Effector CD4-positive, alpha-beta T cell (primary cell): Measurements from ENCODE around the gene SPRR1B.
"Not testable (repeated sequence)": the region's sequence is repeated elsewhere in the genome, so short reads cannot be mapped to it uniquely, and the experiment has no call there.

ENCODE experiments used
- DNase-seq: peaks from one replicate; pipeline ENCODE4 v3.0.0-alpha.2; 2020

Gene SPRR1B

GRCh38 chr1:153040950-153041631 lies 10.1 kb downstream of the SPRR1B start, which contains the start of gene SPRR2D:
SPRR2D (minus strand) TSS chr1:153041120; CDS start chr1:153040346, 774 bp downstream.
- DNase-seq, result no peak

DNA sequence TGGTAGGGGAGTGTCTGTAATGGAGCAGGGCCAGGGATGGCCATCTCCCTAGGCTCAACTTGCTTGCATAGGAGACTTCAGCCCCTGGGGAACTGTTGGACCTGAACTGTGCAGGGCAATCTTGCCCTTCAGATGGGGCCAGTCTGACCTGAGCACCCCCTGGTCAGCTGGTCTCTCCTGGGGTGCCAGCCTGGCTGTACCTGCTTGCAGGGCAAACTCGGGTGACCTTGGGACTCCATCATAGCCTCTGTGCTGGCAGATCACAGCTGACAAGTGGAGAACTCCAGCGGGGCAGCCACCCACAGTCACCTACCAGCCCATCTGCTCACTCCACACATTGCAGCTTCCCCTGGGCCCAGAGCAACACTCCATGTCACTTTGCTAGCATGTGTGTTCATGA lies 18.2 kb downstream of the SPRR1B start:
- no peak for DNase-seq

- not testable (repeated sequence) for DNase-seq
These were observed 25.1 kb downstream of the SPRR1B start for GRCh38 chr1:153056111-153056510.

GRCh38 chr1:153057375-153057774 lies 26.4 kb downstream of the SPRR1B start, which contains the start of gene SPRR2A:
SPRR2A (minus strand) TSS chr1:153057512; CDS start chr1:153056735, 777 bp downstream.
- no peak for DNase-seq

DNA sequence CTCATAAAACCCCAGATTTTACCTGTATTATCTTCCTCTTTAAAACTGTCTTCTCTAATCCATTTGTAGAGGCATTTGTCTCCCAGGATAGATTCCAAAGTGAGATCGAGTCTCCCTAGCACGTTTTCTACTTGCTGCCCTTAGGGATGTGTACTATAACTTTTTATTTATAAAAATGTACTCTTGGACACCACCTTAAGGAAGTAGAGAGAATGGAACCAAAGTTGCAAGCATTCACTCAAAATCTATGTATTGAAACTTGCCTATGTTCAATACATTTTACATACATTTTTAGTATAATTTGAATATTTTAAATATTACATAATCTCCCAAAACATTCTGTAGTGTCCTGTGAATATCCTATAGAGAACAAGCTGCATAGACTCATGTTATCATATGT lies 27.2 kb downstream of the SPRR1B start:
- no peak for DNase-seq

DNA sequence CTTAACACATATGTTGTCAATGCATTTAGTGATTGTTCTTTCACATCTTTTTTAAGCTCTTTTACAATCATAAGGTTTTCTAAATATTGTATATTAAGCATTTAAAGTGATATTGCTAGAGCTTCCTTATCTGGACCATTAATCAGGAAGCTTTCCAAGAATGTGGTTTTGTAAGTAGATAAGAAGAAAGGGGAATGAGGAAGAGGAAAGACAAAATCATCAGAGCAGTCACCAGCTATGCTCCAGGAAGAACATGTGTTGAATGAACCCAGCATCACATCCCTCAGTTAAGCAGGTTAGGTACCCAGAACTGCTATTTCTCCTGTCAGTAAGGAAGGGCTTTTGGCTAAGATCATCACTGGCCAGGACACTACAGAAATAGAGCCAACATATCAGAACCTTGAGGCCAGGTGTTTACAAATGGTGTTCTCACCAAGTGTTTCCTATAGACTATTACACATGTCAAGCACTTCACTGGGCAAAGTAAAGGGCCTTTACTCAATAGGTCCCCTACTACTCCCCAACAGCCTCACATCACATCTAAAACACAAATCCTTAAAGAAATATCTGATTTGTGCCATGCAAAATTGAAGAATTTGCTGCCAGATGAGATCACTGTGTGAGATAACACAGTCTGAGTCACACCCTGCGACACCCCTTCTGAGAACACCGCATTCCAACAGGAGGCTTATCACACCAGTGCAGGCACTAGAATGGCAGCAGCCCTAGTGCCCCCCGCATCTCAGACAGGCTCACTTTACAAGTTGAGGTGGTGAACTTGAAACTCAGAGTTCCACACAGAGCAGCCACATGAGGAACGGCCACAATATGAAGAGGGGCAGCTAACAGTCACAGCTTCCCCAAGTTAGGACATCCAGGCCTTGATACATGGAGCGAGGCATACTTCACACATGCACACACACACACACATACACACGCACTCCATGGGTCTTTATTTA lies 28.1 kb downstream of the SPRR1B start:
- no peak for DNase-seq

DNA sequence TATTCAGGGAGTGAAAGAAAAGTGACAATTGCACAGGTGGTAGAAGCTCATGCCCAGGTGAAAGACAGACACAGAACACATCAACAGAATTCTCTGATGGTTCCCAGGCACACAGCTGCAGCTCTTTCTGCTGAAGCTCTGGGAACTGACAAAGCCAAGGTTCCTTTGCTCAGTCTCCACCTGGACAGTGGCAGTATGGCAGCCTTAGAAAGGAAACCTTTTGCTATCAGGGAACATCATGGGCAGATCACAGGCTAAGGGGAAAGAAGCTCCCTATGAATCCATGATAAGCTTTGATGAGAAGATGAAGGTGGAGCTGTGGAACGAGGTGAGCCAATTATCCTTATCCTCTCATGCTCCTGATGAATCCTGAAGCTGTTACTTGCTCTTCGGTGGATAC lies 39.2 kb downstream of the SPRR1B start:
- no peak for DNase-seq

DNA sequence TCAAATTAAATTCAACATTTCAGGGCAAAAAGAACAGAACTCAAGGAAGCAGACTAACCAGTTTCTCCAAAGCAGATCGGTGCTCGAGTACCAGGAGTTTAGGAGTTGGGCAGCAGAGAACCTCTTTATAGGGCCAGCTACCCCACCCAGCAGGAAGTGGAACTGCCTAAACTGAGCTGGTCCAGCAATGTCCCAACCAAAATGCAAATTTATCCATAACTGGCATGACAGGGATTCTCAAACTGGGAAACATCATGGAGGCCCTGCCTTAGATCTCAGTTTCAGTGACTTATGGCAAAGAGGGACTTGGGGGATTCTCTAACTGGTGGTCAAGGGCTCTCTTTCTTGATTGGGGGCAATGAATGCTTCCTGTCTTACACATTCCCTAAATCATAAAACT lies 40.5 kb downstream of the SPRR1B start, which contains the start of gene SPRR2B:
TSS of gene SPRR2B (minus strand) at position 101 of the 400 bp plus-strand sequence. CDS start 772 bp downstream, outside the sequence.
- DNase-seq, result no peak

- DNase-seq, result no peak
These were observed 42.1 kb downstream of the SPRR1B start for GRCh38 chr1:153072806-153073726.

DNA sequence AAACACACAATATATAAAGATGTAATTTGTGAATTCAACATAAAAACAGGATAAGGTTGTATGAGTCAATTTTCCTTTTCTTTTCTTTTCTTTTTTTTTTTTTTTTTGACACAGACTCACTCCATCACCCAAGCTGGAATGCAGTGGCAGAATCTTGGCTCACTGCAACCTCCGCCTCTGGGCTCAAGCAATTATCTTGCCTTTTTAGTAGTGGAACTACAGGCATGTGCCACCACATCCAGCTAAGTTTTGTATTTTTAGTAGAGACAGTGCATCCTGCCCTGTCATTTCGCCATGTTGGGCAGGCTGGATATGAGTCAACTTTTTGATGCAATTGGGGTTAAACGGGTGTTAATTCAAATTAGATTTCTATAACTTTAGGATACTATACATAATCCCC lies 50.7 kb downstream of the SPRR1B start:
- no peak for DNase-seq
